GM10248 (cell line): ENCODE results near the gene IL4R.

Source experiments
- CTCF ChIA-PET: fragments of 300-600 bp; sonication (Branson Sonifier 250); formaldehyde crosslinking; extraction: SDS; loops from one replicate; lab custom pipeline; 2021; ENCODE audit warnings: antibody characterized with exemption; lab: Yijun Ruan, JAX
- POLR2A ChIA-PET: fragments of 350-650 bp; sonication (Branson Sonifier 250); formaldehyde crosslinking; extraction: SDS; loops from one replicate; lab custom pipeline; 2020; ENCODE audit warnings: antibody characterized with exemption; lab: Yijun Ruan, JAX
- DNase-seq: peaks from one replicate; pipeline ENCODE4 v3.0.0; 2012; ENCODE audit errors: extremely low spot score
- TF ChIP-seq, protein P1 (sequence below): IDR thresholded peaks from 2 replicates; pipeline ENCODE4 v1.5.1; 2012; ENCODE audit warnings: mild to moderate bottlenecking, low read depth; ENCODE audit errors: extremely low read depth, missing control alignments, control extremely low read depth

The IL4R gene

DNA sequence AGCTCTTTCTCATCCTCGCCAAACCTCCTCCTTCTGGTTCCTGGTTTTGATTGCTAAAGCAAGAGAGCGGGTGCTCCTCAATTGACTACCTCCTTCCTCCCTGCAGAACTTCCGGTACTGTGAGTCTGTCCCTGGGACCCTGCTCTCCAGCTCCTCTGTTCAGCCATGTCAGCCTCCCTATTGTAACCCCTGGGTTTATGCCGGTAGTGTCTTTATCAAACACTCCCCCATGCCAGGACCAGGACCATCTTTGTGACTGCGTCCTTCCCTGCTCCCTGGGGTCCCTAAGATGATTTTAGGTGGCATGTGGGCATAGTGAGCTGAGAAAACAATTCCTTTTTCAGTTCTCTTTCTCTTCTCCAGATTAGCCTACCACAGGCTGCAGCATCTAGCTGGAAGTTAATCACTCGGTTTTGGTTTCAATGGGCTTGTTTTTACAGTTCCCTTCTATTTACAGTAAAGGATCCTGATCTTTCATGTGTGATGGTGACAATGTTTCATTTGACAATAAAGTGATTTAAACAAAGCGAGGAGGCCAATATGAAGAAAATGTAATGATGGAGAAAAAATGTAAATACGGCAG is 60.5 kb downstream of the IL4R start:
- ChIA-PET CTCF (interaction anchor here (1.0 to 10.7 kb wide), 12 partner anchors 8 to 194 kb away, joined by 3 to 87 read pairs (median 8); partner anchors contain the start of gene IL21R), POLR2A (interaction anchor here (1.0 to 2.7 kb wide), 4 partner anchors 14 to 32 kb away, joined by 3 to 18 read pairs (median 6); partner anchors contain the start of gene IL21R)
- TF ChIP-seq, protein P1, sequence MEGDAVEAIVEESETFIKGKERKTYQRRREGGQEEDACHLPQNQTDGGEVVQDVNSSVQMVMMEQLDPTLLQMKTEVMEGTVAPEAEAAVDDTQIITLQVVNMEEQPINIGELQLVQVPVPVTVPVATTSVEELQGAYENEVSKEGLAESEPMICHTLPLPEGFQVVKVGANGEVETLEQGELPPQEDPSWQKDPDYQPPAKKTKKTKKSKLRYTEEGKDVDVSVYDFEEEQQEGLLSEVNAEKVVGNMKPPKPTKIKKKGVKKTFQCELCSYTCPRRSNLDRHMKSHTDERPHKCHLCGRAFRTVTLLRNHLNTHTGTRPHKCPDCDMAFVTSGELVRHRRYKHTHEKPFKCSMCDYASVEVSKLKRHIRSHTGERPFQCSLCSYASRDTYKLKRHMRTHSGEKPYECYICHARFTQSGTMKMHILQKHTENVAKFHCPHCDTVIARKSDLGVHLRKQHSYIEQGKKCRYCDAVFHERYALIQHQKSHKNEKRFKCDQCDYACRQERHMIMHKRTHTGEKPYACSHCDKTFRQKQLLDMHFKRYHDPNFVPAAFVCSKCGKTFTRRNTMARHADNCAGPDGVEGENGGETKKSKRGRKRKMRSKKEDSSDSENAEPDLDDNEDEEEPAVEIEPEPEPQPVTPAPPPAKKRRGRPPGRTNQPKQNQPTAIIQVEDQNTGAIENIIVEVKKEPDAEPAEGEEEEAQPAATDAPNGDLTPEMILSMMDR, result no peak
- peak; percentile 44 for DNase-seq

GRCh38 chr16:27374804-27375425 is 61.1 kb downstream of the IL4R start:
- DNase-seq, result peak; percentile 74
- TF ChIP-seq, protein P1, result peak; percentile 38
- POLR2A ChIA-PET, result interaction anchor here (0.6 to 2.7 kb wide), 5 partner anchors 13 to 104 kb away, joined by 3 to 18 read pairs (median 6); partner anchors contain the start of gene IL21R
- CTCF ChIA-PET, result interaction anchor here (0.7 to 10.7 kb wide), 17 partner anchors 8 to 195 kb away, joined by 3 to 87 read pairs (median 5); partner anchors contain the start of gene IL21R

GRCh38 chr16:27377666-27378485 is 64.1 kb downstream of the IL4R start:
- TF ChIP-seq, protein P1, result no peak
- ChIA-PET CTCF (interaction anchor here (0.8 to 7.4 kb wide), 4 partner anchors 9 to 75 kb away, joined by 4 to 64 read pairs (median 17); no protein-coding TSS in a partner anchor), POLR2A (interaction anchor here (0.5 kb wide), 1 partner anchor 43 kb away, joined by 7 read pairs; no protein-coding TSS in a partner anchor)
- peak; percentile 46 for DNase-seq

DNA sequence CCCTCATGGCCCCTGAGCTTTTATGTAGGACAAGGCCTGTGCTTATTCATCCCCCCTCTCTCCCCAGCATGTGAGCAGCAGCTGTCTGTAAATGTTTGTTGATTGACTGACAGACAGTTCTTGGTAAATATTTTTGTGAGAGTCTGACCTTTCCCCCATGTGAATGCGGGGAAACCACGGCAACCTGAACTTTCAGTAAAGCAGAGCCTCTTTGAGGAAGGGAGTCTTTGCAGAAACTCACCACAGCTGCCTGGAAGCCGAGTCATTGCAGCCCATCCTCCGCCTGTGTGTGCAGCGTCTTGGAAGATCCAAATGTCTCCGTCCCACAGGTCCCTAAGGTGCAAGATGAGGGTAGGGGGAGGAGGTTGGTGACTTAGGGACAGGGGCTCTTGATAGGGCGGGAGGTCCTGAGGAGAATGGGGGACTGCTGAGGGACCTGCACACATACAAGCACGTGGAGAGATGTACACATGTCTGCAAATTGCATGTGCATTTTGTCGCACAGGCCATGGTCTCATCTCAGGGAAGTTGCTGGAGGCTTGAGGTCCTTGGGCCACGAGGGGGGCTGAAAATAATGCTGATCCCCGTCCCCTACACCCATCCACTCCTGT is 65.2 kb downstream of the IL4R start:
- ChIA-PET CTCF (interaction anchor here (4.7 to 7.4 kb wide), 2 partner anchors 8 to 12 kb away, joined by 29 to 64 read pairs; no protein-coding TSS in a partner anchor), POLR2A (interaction anchor here (0.7 kb wide), 1 partner anchor 27 kb away, joined by 4 read pairs; no protein-coding TSS in a partner anchor)
- no peak for DNase-seq
- TF ChIP-seq, protein P1, result no peak

DNA sequence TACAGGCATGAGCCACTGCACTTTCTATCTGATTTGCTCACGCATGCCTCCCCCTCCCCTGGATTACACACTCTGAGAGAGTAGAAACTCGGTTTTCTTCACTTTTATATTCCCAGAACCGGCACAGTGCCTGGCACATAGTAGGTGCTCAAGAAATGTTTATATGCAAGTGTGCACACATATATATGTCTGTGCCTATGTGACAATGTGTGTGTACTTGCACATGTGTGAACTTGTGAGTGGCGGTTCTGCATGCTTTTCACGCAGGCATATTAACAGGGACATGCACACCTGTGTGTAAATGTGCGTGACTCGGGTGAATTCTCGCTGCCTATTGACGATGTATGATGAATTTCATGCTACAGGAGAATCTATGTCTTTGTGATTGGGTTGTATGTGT is 66.1 kb downstream of the IL4R start:
- ChIA-PET POLR2A (no interaction called here), CTCF (no interaction called here)
- TF ChIP-seq, protein P1, result no peak
- DNase-seq, result no peak
